GM23248 (cell line): ENCODE measurements around the gene SENP1. TPM values are rescaled to one million over a fixed set of nuclear protein-coding genes. Genes with fewer than 3 reads are reported as not detected.

ENCODE experiments used
- DNase-seq: peaks from one replicate; pipeline ENCODE4 v3.0.0-alpha.2; 2015
- H2AFZ ChIP-seq: fragments of 200-600 bp; sonication (generic); 2 replicates; pipeline ENCODE4 v1.6.1; 2016; ENCODE audit warnings: antibody characterized with exemption
- H3F3A ChIP-seq: fragments of 200-600 bp; sonication (generic); 2 replicates; pipeline ENCODE4 v1.6.1; 2016; ENCODE audit warnings: mild to moderate bottlenecking, antibody characterized with exemption, mixed run types; ENCODE audit not compliant: insufficient read depth
- H3K27ac ChIP-seq: fragments of 200-600 bp; sonication (generic); 2 replicates; pipeline ENCODE4 v1.5.1; 2016; ENCODE audit warnings: mild to moderate bottlenecking
- H3K27me3 ChIP-seq: fragments of 200-600 bp; sonication (generic); replicated peaks from 2 replicates; pipeline ENCODE4 v1.6.1; 2016; ENCODE audit warnings: mild to moderate bottlenecking; ENCODE audit not compliant: insufficient read depth
- H3K36me3 ChIP-seq: fragments of 200-600 bp; sonication (generic); 2 replicates; pipeline ENCODE4 v1.6.1; 2016; ENCODE audit warnings: low read depth, mild to moderate bottlenecking
- H3K4me1 ChIP-seq: fragments of 200-600 bp; sonication (generic); 2 replicates; pipeline ENCODE4 v1.6.1; 2016; ENCODE audit warnings: mild to moderate bottlenecking; ENCODE audit not compliant: insufficient read depth
- H3K4me2 ChIP-seq: fragments of 200-600 bp; sonication (generic); one replicate; pipeline ENCODE4 v1.6.1; 2016; ENCODE audit warnings: mild to moderate bottlenecking; ENCODE audit not compliant: unreplicated experiment
- H3K4me3 ChIP-seq: fragments of 200-600 bp; sonication (generic); 2 replicates; pipeline ENCODE4 v1.5.1; 2016; ENCODE audit warnings: mild to moderate bottlenecking
- H3K79me2 ChIP-seq: fragments of 200-600 bp; sonication (generic); 2 replicates; pipeline ENCODE4 v1.6.1; 2016; ENCODE audit warnings: mild to moderate bottlenecking; ENCODE audit not compliant: insufficient read depth
- H3K9ac ChIP-seq: fragments of 200-600 bp; sonication (generic); 2 replicates; pipeline ENCODE4 v1.6.1; 2016; ENCODE audit warnings: mild to moderate bottlenecking
- H3K9me2 ChIP-seq: fragments of 200-600 bp; sonication (generic); 2 replicates; pipeline ENCODE4 v1.6.1; 2016; ENCODE audit warnings: mixed run types, mild to moderate bottlenecking, moderate library complexity; ENCODE audit not compliant: insufficient read depth
- H3K9me3 ChIP-seq: fragments of 200-600 bp; sonication (generic); one replicate; pipeline ENCODE4 v1.6.1; 2017; ENCODE audit warnings: low read depth
- H4K20me1 ChIP-seq: fragments of 200-600 bp; sonication (generic); 2 replicates; pipeline ENCODE4 v1.6.0; 2016; ENCODE audit not compliant: insufficient read depth
- EZH2 ChIP-seq: fragments of 200-600 bp; sonication (generic); IDR thresholded peaks from 2 replicates; pipeline ENCODE4 v1.6.1; 2018; ENCODE audit warnings: antibody characterized with exemption, mild to moderate bottlenecking; ENCODE audit not compliant: insufficient read depth, poor library complexity, severe bottlenecking
- EZH2phosphoT487 ChIP-seq: fragments of 200-600 bp; sonication (generic); IDR thresholded peaks from 2 replicates; pipeline ENCODE4 v1.6.1; 2018; ENCODE audit warnings: antibody characterized with exemption, moderate library complexity, mild to moderate bottlenecking, low read depth; ENCODE audit not compliant: insufficient read depth
- WGBS, 2 experiments: methylation state at CpG; one replicate each; pipeline ENCODE4 v1.1.6; 2015 to 2017; ENCODE audit warnings: low lambda C conversion rate in 2 of 2, low coverage in 1 of 2; ENCODE audit errors: missing lambda C conversion rate in 2 of 2; 5-methylcytosine and 5-hydroxymethylcytosine counted together
- in situ Hi-C: fragments of 300-500 bp; cut with MboI; formaldehyde crosslinking; loops from 2 replicates; pipeline ENCODE4 v1.15.0; 2020
- polyA plus RNA-seq: library from polyadenylated mRNA; unstranded; fragments of >200 nt; fragmentation: Nextera tagmentation; extraction: Ambion mirVana; gene quantifications from 2 replicates; pipeline ENCODE4 v1.2.1, GENCODE V29; 2016
- total RNA-seq: library from RNA; depleted of rRNA; stranded (reverse); fragments of >200 nt; shearing (Covaris generic); gene quantifications from 2 replicates; pipeline ENCODE4 v1.2.3, GENCODE V29; 2014

The SENP1 gene
- total and polyA plus RNA-seq, 2 experiments from 2014 or later: 6.7 to 15.3 TPM

- Histone ChIP-seq H3K27ac (no peak overlapping the region), H3K4me3 (no peak overlapping the region), H3F3A (no peaks in the 10 kb centered on the region; the same call in 1 of the 2 replicates), H3K4me1 (peaks cover 8% of the 10 kb centered on the region; the same call in 1 of the 2 replicates), H3K27me3 (no peaks in the 10 kb centered on the region; the same call in 1 of the 2 replicates), H2AFZ (no peak overlapping the region), H3K9me2 (no peaks in the 10 kb centered on the region), H3K4me2 (no peak overlapping the region), H3K9me3 (no peaks in the 10 kb centered on the region), H3K36me3 (no peaks in the 10 kb centered on the region), H4K20me1 (no peaks in the 10 kb centered on the region), H3K79me2 (peaks cover 5% of the 10 kb centered on the region; the same call in 1 of the 2 replicates), H3K9ac (no peak overlapping the region)
- no peak for TF ChIP-seq EZH2phosphoT487
- TF ChIP-seq EZH2: no peak
- in situ Hi-C loops: no loop called here
- WGBS, 2 experiments: 39 to 46% methylated on average over 1 of the region's 1 CpG
- DNase-seq: no peak
Observed at GRCh38 chr12:48110691-48111311, 4.9 kb upstream of the SENP1 start.

DNA sequence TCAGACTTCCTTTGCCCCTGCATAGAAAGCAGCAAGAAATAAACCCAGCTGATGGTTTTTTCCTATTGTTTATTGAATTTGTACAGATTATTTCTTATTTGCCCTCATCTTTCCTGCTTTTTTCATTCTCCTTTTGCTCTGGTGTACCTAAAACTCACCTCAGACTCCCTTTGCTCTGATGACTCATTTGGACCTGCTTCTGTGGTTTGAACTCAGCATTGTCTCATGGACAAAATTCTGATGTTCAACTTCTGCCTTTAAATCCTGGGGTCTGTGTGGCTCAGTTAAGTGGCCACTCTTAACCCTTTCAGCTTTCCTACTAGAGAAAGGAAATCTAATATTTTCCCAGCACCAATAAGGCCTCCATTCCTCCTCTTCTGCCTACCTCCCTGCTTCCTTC, 3.5 kb upstream of the SENP1 start:
- H3K27ac ChIP-seq: no peak overlapping the region
- no peak overlapping the region for H3K4me3 ChIP-seq
- H3F3A ChIP-seq: peaks cover 7% of the 10 kb centered on the region
- no peak overlapping the region for H3K4me2 ChIP-seq
- peaks cover 8% of the 10 kb centered on the region; the same call in 1 of the 2 replicates for H3K4me1 ChIP-seq
- no peak overlapping the region for H3K9ac ChIP-seq
- no peaks in the 10 kb centered on the region; the same call in 1 of the 2 replicates for H3K27me3 ChIP-seq
- DNase-seq: no peak
- TF ChIP-seq EZH2: no peak
- no peak for TF ChIP-seq EZH2phosphoT487
- H3K36me3 ChIP-seq: no peaks in the 10 kb centered on the region
- peaks cover 18% of the 10 kb centered on the region for H3K79me2 ChIP-seq
- no peak overlapping the region for H2AFZ ChIP-seq
- H4K20me1 ChIP-seq: no peaks in the 10 kb centered on the region
- in situ Hi-C loops: no loop called here
- no peaks in the 10 kb centered on the region for H3K9me2 ChIP-seq
- H3K9me3 ChIP-seq: no peaks in the 10 kb centered on the region

GRCh38 chr12:48106681-48107613, 1.1 kb upstream of the SENP1 start:
- TF ChIP-seq EZH2: no peak
- no peak for TF ChIP-seq EZH2phosphoT487

DNA sequence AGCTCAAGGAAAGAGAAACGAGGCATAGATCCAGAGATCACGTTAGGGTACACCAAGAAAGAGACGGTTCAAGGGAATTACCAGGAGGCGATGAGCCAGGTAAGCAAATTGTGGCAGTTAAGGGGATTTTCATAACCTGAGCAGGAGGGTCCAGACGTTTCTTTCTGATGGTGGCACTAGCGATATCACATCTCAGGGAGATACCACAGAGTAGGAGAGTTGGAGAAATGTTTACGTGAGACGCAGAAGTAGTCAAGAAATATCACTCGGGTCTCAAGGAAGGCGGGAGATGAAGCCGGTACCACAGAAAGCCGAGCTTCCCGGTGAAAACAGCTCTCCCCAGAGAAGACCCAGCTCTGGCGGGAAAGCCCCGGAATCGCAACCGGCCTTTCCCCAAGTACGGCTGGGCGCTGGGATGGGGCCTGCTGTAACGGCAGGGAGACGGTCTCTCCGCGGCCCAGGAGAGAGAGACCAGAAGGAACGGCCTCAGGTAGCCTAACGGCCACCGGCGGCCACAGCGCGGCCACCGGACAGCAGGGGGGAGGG, 485 bp downstream of the SENP1 start:
- in situ Hi-C loops: no loop called here
- WGBS, 2 experiments: 1 to 2% methylated on average over 28 to 30 of the region's 30 CpGs
- H3K27me3 ChIP-seq: no peaks in the 10 kb centered on the region
- peaks cover 57% of the 10 kb centered on the region for H3K79me2 ChIP-seq
- H3K27ac ChIP-seq: peak overlapping the region; percentile 96
- no peaks in the 10 kb centered on the region for H3K9me3 ChIP-seq
- H3K4me2 ChIP-seq: peak overlapping the region; percentile 96
- DNase-seq: peak; percentile 62
- peak overlapping the region; percentile 99 for H2AFZ ChIP-seq
- no peaks in the 10 kb centered on the region for H3K9me2 ChIP-seq
- peak overlapping the region; percentile 94 for H3K9ac ChIP-seq
- H3K4me1 ChIP-seq: peaks cover 8% of the 10 kb centered on the region; the same call in 1 of the 2 replicates
- peaks cover 7% of the 10 kb centered on the region for H3F3A ChIP-seq
- H3K36me3 ChIP-seq: no peaks in the 10 kb centered on the region
- no peaks in the 10 kb centered on the region for H4K20me1 ChIP-seq
- TF ChIP-seq EZH2phosphoT487 (no peak), EZH2 (no peak)
- peak overlapping the region; percentile 86 for H3K4me3 ChIP-seq

More at GRCh38 chr12:48106681-48107613, 1.1 kb upstream of the SENP1 start:
- WGBS, 2 experiments: 58 to 60% methylated on average over 5 of the region's 5 CpGs
- no peaks in the 10 kb centered on the region for H3K27me3 ChIP-seq
- no peaks in the 10 kb centered on the region for H3K36me3 ChIP-seq
- H3F3A ChIP-seq: peaks cover 7% of the 10 kb centered on the region
- peak overlapping the region; percentile 94 for H3K9ac ChIP-seq
- H3K9me2 ChIP-seq: no peaks in the 10 kb centered on the region
- H3K27ac ChIP-seq: peak overlapping the region; percentile 96
- H3K9me3 ChIP-seq: no peaks in the 10 kb centered on the region
- H3K4me1 ChIP-seq: peaks cover 8% of the 10 kb centered on the region; the same call in 1 of the 2 replicates
- peak overlapping the region; percentile 99 for H2AFZ ChIP-seq
- in situ Hi-C loops: no loop called here
- H3K79me2 ChIP-seq: peaks cover 41% of the 10 kb centered on the region
- peak overlapping the region; percentile 86 for H3K4me3 ChIP-seq
- no peak for DNase-seq
- H4K20me1 ChIP-seq: no peaks in the 10 kb centered on the region
- peak overlapping the region; percentile 96 for H3K4me2 ChIP-seq
